Lung (tissue), 12 donors: ENCODE data around the gene C2orf49. TPM values are rescaled to one million over a fixed set of nuclear protein-coding genes. Genes with fewer than 3 reads are reported as not detected.
A peak's percentile ranks its signal among the peaks of the same experiment; 100 is the strongest.

Source experiments
- ATAC-seq: fragments of 200-7000 bp; cut with Tn5 transposase; one replicate; pipeline ENCODE4 v1.9.1; 2020; ENCODE audit warnings: moderate number of reproducible peaks; ENCODE audit not compliant: insufficient read depth, low FRiP score
- DNase-seq, 3 donors: peaks; one replicate each; pipeline ENCODE4 v3.0.0-alpha.2; 2013 to 2017
- H3K27ac ChIP-seq, 2 donors: one replicate each; pipeline ENCODE4 v1.5.1; 2013; ENCODE audit warnings: mild to moderate bottlenecking in 2 of 2, moderate library complexity in 2 of 2, control low read depth in 1 of 2, inconsistent platforms in 1 of 2, low read depth in 1 of 2, low read length in 1 of 2
- H3K27me3 ChIP-seq, 3 donors: one replicate each; pipeline ENCODE4 v1.5.1; 2013; ENCODE audit warnings: low read length in 2 of 3; ENCODE audit not compliant: control insufficient read depth in 3 of 3, insufficient read depth in 3 of 3
- H3K36me3 ChIP-seq, 4 donors: one replicate each; pipeline ENCODE4 v1.5.1; 2013; ENCODE audit warnings: low read length in 4 of 4, mild to moderate bottlenecking in 1 of 4, moderate library complexity in 1 of 4; ENCODE audit not compliant: control insufficient read depth in 4 of 4, insufficient read depth in 4 of 4
- H3K4me1 ChIP-seq, 5 donors: one replicate each; pipeline ENCODE4 v1.5.1; 2013; ENCODE audit warnings: low read length in 5 of 5, mild to moderate bottlenecking in 2 of 5, moderate library complexity in 1 of 5; ENCODE audit not compliant: control insufficient read depth in 5 of 5, insufficient read depth in 5 of 5
- H3K4me3 ChIP-seq: one replicate; pipeline ENCODE4 v1.5.1; 2013; ENCODE audit warnings: mild to moderate bottlenecking, control low read depth, moderate library complexity
- H3K9ac ChIP-seq, 2 donors: one replicate each; pipeline ENCODE4 v1.5.1; 2013; ENCODE audit warnings: low read length in 2 of 2, control low read depth in 1 of 2; ENCODE audit not compliant: insufficient read depth in 1 of 2
- H3K9me3 ChIP-seq, 4 donors: one replicate each; pipeline ENCODE4 v1.5.1; 2013; ENCODE audit warnings: low read length in 3 of 4, mild to moderate bottlenecking in 1 of 4, moderate library complexity in 1 of 4; ENCODE audit not compliant: control insufficient read depth in 4 of 4, insufficient read depth in 3 of 4
- WGBS, 2 donors: extraction: QIAGEN DNeasy Blood & Tissue Kit; methylation state at CpG; one replicate each; pipeline ENCODE4 v1.1.7; 2013; 5-methylcytosine and 5-hydroxymethylcytosine counted together
- polyA plus RNA-seq, 2 donors: library from polyadenylated mRNA; stranded (reverse); fragments of 200-250 nt; gene quantifications; one replicate each; pipeline ENCODE4 v1.2.1, GENCODE V29; 2013
- total RNA-seq, 2 donors: library from RNA; depleted of rRNA in 1 of 2; stranded (reverse); fragments of >200 nt in 1 of 2; gene quantifications; one replicate each; pipeline ENCODE4 v1.2.1, GENCODE V29; 2014 to 2021
- TF ChIP-seq, protein P1 (sequence below): IDR thresholded peaks from 2 replicates; pipeline ENCODE4 v1.5.1; 2012; ENCODE audit warnings: mild to moderate bottlenecking; ENCODE audit errors: control extremely low read depth, extremely low read depth
- donor health status: control.
- donor health status: control.
- donor health status: Bipolar disorder and iron deficiency.
- donor health status: healthy.
- donor health status: DM: yes; HTN: yes; CAD: no.

C2orf49 gene
- total and polyA plus RNA-seq, 4 donors = 7.6 to 18.7 (median 10.7) TPM

DNA sequence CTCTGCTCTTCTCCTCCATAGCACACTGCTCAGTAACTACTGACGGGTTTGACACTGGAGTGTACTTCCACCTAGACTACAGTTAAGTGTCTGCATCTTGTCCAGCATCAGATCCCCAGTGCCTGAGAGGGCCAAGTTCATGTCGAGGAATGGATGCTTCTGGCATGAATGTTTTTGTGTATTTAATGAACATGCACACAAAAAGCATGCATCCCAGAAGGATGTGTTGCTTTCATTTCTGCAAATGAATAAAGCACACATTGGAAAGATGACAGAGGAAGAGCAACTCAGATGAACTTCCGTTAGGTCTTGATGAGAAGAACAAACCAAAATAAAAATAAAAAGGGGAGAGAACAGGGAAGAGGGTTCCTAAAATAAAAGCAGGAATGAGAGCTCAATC lies 27.9 kb downstream of the C2orf49 start:
- ATAC-seq = no peak
- 76 to 80% methylated on average over 3 of the region's 3 CpGs for WGBS, 2 donors
- TF ChIP-seq, protein P1, sequence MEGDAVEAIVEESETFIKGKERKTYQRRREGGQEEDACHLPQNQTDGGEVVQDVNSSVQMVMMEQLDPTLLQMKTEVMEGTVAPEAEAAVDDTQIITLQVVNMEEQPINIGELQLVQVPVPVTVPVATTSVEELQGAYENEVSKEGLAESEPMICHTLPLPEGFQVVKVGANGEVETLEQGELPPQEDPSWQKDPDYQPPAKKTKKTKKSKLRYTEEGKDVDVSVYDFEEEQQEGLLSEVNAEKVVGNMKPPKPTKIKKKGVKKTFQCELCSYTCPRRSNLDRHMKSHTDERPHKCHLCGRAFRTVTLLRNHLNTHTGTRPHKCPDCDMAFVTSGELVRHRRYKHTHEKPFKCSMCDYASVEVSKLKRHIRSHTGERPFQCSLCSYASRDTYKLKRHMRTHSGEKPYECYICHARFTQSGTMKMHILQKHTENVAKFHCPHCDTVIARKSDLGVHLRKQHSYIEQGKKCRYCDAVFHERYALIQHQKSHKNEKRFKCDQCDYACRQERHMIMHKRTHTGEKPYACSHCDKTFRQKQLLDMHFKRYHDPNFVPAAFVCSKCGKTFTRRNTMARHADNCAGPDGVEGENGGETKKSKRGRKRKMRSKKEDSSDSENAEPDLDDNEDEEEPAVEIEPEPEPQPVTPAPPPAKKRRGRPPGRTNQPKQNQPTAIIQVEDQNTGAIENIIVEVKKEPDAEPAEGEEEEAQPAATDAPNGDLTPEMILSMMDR = no peak

DNA sequence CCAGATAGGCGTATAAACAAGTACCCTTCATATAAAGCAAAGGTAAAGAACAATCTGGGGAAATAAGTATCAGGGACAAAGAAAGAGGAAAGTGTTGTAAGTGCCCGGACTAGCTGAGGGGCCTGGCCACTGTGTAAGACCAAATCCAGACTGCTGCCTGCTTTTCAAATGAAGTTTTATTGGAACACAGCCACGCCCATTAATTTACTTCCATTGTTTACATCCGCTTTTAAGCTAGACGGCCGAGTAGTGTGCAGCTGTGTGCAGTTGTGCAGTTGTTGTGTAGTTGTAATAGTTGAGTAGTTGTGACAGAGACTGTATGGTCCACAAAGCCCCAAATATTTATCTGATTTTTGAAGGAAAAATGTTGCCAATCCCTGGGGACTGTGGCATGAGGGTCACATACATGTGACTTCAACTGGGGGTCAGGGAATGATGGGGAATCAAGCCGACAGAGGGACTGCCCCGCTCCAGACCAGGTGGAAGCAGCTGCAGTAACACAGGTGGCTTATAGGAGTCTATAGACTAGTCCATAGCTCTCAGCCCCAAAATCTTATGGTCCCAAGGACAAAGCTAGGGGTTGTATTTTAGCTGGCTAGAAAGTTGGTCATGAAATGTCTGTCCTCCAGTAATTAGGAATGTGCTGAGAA lies 31.5 kb downstream of the C2orf49 start:
- peaks cover 0 to 6% (median 0%) of the 10 kb centered on the region in 4 donors for H3K36me3 ChIP-seq
- DNase-seq (peak in 2 of 3 donors; percentile 43 to 57), ATAC-seq (no peak)
- H3K9me3 ChIP-seq = no peaks in the 10 kb centered on the region
- H3K27me3 ChIP-seq = peaks cover 0 to 2% (median 0%) of the 10 kb centered on the region in 3 donors
- TF ChIP-seq, protein P1 = no peak
- peak overlapping the region in 1 of 2 donors; percentile 15 for H3K27ac ChIP-seq
- no peak overlapping the region for H3K4me3 ChIP-seq
- no peak overlapping the region for H3K9ac ChIP-seq
- H3K4me1 ChIP-seq = peaks cover 0 to 10% (median 3%) of the 10 kb centered on the region in 5 donors
- 60 to 66% methylated on average over 8 of the region's 8 CpGs for WGBS, 2 donors

More for the DNA sequence above, 27.9 kb downstream of the C2orf49 start:
- Histone ChIP-seq H3K4me3 (no peak overlapping the region), H3K36me3 (peaks cover 0 to 28% (median 3%) of the 10 kb centered on the region in 4 donors), H3K9ac (no peak overlapping the region), H3K4me1 (peaks cover 0 to 2% (median 0%) of the 10 kb centered on the region in 5 donors), H3K9me3 (no peaks in the 10 kb centered on the region), H3K27ac (no peak overlapping the region), H3K27me3 (peaks cover 0 to 2% (median 0%) of the 10 kb centered on the region in 3 donors)
- no peak for DNase-seq

DNA sequence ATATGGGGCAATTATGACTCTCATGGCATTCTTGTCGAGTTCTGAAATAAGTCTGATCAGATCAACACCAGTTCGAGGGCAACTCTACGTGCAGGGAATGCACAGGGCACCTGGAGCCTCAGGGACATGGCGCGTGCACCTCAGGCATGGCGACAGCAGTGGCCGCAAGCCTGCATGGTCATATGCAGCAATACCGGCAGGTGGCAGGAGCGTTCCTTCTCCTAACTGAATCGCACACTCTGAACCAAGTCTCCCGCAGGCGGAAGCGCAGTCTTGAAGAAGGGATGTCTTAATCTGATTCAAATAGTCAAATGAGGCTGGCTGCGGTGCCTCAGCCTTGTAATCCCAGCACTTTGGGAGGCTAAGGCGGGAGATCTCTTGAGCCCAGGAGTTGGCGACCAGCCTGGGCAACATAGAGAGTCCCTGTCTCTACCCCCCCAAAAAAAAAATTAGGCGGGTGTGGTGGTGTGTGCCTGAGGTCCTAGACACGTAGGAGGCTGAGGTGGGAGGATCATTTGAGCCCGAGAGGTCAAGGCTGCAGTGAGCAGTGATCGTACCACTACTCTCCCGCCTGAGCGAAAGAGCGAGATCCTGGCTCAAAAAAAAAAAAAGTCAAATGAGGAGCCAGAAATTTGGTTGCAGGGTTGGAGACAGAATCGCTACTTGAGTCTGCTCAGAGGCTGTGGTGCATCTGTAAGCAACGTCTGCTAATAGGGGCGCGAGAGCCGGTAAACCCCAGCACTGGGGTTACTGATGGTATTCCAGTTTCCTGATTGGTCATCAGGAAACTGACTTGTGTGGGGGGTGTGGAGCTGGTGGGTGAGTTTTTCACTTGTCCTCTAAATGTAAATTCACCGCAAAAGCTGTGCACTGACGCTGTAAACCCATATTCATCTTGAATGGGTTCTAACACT lies 32.7 kb downstream of the C2orf49 start:
- 41 to 42% methylated on average over 30 of the region's 30 CpGs for WGBS, 2 donors
- Histone ChIP-seq H3K9ac (no peak overlapping the region), H3K36me3 (peaks cover 0 to 6% (median 0%) of the 10 kb centered on the region in 4 donors), H3K4me1 (peaks cover 0 to 12% (median 6%) of the 10 kb centered on the region in 5 donors), H3K27me3 (no peaks in the 10 kb centered on the region), H3K9me3 (no peaks in the 10 kb centered on the region), H3K27ac (peak overlapping the region in 1 of 2 donors; percentile 53), H3K4me3 (no peak overlapping the region)
- TF ChIP-seq, protein P1 = peak; percentile 94
- peak; percentile 88 to 93 (median 89) for DNase-seq
- peak; percentile 89 for ATAC-seq
